Neural progenitor cell (in vitro differentiated cells): ENCODE measurements around the gene ETV6. TPM values are rescaled to one million over a fixed set of nuclear protein-coding genes. Genes with fewer than 3 reads are reported as not detected.
A peak's percentile ranks its signal among the peaks of the same experiment; 100 is the strongest.

ENCODE experiments used
- DNase-seq: peaks from one replicate; pipeline ENCODE4 v3.0.0-alpha.2; 2016; ENCODE audit warnings: low spot score
- H2AFZ ChIP-seq: fragments of 200-600 bp; sonication (generic); replicated peaks from 2 replicates; pipeline ENCODE4 v1.6.1; 2016; ENCODE audit warnings: antibody characterized with exemption
- H3F3A ChIP-seq: fragments of 200-600 bp; sonication (generic); 2 replicates; pipeline ENCODE4 v1.6.1; 2016; ENCODE audit warnings: antibody characterized with exemption, low read depth
- H3K27ac ChIP-seq: fragments of 200-600 bp; sonication (generic); 2 replicates; pipeline ENCODE4 v1.5.1; 2016; ENCODE audit warnings: mild to moderate bottlenecking
- H3K27me3 ChIP-seq: fragments of 200-600 bp; sonication (generic); 2 replicates; pipeline ENCODE4 v1.6.1; 2016; ENCODE audit warnings: mild to moderate bottlenecking, moderate library complexity
- H3K36me3 ChIP-seq: fragments of 200-600 bp; sonication (generic); 2 replicates; pipeline ENCODE4 v1.5.1; 2016
- H3K4me1 ChIP-seq: fragments of 200-600 bp; sonication (generic); 2 replicates; pipeline ENCODE4 v1.6.1; 2016; ENCODE audit warnings: mixed run types
- H3K4me2 ChIP-seq: fragments of 200-600 bp; sonication (generic); 2 replicates; pipeline ENCODE4 v1.6.1; 2016
- H3K4me3 ChIP-seq: fragments of 200-600 bp; sonication (generic); 2 replicates; pipeline ENCODE4 v1.5.1; 2016
- H3K79me2 ChIP-seq: fragments of 200-600 bp; sonication (generic); 2 replicates; pipeline ENCODE4 v1.6.1; 2016; ENCODE audit warnings: low read depth
- H3K9ac ChIP-seq: fragments of 200-600 bp; sonication (generic); 2 replicates; pipeline ENCODE4 v1.6.1; 2016
- H3K9me3 ChIP-seq: fragments of 200-600 bp; sonication (generic); 2 replicates; pipeline ENCODE4 v1.5.1; 2016; ENCODE audit warnings: low read depth
- H4K20me1 ChIP-seq: fragments of 200-600 bp; sonication (generic); 2 replicates; pipeline ENCODE4 v1.6.1; 2016; ENCODE audit warnings: low read depth
- H3K27ac Mint-ChIP-seq: 3 replicates; pipeline ENCODE4 v1.8.0; 2021; ENCODE audit warnings: mixed read lengths
- H3K27me3 Mint-ChIP-seq: 2 replicates; pipeline ENCODE4 v1.8.0; 2022; ENCODE audit warnings: low read depth, mild to moderate bottlenecking, inconsistent platforms, moderate library complexity, mixed read lengths; ENCODE audit not compliant: insufficient read depth
- H3K36me3 Mint-ChIP-seq: 3 replicates; pipeline ENCODE4 v1.8.0; 2021; ENCODE audit warnings: mixed read lengths
- H3K4me1 Mint-ChIP-seq: 3 replicates; pipeline ENCODE4 v1.8.0; 2021; ENCODE audit warnings: mixed read lengths
- H3K4me3 Mint-ChIP-seq: 3 replicates; pipeline ENCODE4 v1.8.0; 2021; ENCODE audit warnings: mild to moderate bottlenecking, moderate library complexity, mixed read lengths
- H3K9me3 Mint-ChIP-seq: 3 replicates; pipeline ENCODE4 v1.8.0; 2020; ENCODE audit warnings: mixed read lengths
- CTCF ChIP-seq: fragments of 200-600 bp; sonication (generic); IDR thresholded peaks from 2 replicates; pipeline ENCODE4 v1.5.1; 2017; ENCODE audit warnings: antibody characterized with exemption, mild to moderate bottlenecking
- EZH2 ChIP-seq: fragments of 200-600 bp; sonication (generic); IDR thresholded peaks from 2 replicates; pipeline ENCODE4 v1.6.1; 2017; ENCODE audit warnings: antibody characterized with exemption, mild to moderate bottlenecking, moderate library complexity
- EZH2phosphoT487 ChIP-seq: fragments of 200-600 bp; sonication (generic); IDR thresholded peaks from 2 replicates; pipeline ENCODE4 v1.6.1; 2017; ENCODE audit warnings: antibody characterized with exemption
- total RNA-seq: library from RNA; depleted of rRNA; stranded (reverse); fragments of >200 nt; gene quantifications from 2 replicates; pipeline ENCODE4 v1.2.3, GENCODE V29; 2015; ENCODE audit warnings: low replicate concordance

The ETV6 gene
- total RNA-seq, 1 donor from 2014 or later, result 6.2 TPM

GRCh38 chr12:11827091-11828061, 177.9 kb downstream of the ETV6 start:
- H3K9me3 Mint-ChIP-seq, result no peaks in the 10 kb centered on the region
- H3K9ac ChIP-seq, result no peak overlapping the region
- no peaks in the 10 kb centered on the region for H3K9me3 ChIP-seq
- peak overlapping the region; percentile 75 for H3K4me2 ChIP-seq
- H3K36me3 ChIP-seq, result no peaks in the 10 kb centered on the region
- no peaks in the 10 kb centered on the region for H3K36me3 Mint-ChIP-seq
- no peaks in the 10 kb centered on the region for H4K20me1 ChIP-seq
- DNase-seq, result peak; percentile 72
- peaks cover 43% of the 10 kb centered on the region for H3F3A ChIP-seq
- peak overlapping the region; percentile 48 for H2AFZ ChIP-seq
- H3K79me2 ChIP-seq, result no peaks in the 10 kb centered on the region
- H3K27ac Mint-ChIP-seq, result no peak overlapping the region
- H3K27ac ChIP-seq, result peak overlapping the region; percentile 92
- TF ChIP-seq CTCF (no peak), EZH2 (no peak), EZH2phosphoT487 (no peak)
- H3K27me3 Mint-ChIP-seq, result no peaks in the 10 kb centered on the region
- no peaks in the 10 kb centered on the region for H3K27me3 ChIP-seq
- peak overlapping the region; percentile 75 for H3K4me3 Mint-ChIP-seq
- peaks cover 78% of the 10 kb centered on the region for H3K4me1 ChIP-seq
- H3K4me1 Mint-ChIP-seq, result peaks cover 28% of the 10 kb centered on the region
- H3K4me3 ChIP-seq, result peak overlapping the region; percentile 24

- no peak overlapping the region for H3K9ac ChIP-seq
- no peaks in the 10 kb centered on the region for H3K79me2 ChIP-seq
- no peak for TF ChIP-seq EZH2
- TF ChIP-seq EZH2phosphoT487, result no peak
- no peak for TF ChIP-seq CTCF
- H3K27ac ChIP-seq, result no peak overlapping the region
- H3K4me3 ChIP-seq, result no peak overlapping the region
- H3K27me3 Mint-ChIP-seq, result no peaks in the 10 kb centered on the region
- H3K4me3 Mint-ChIP-seq, result no peak overlapping the region
- peaks cover 8% of the 10 kb centered on the region for H3K4me1 Mint-ChIP-seq
- peaks cover 55% of the 10 kb centered on the region for H3K4me1 ChIP-seq
- no peaks in the 10 kb centered on the region for H4K20me1 ChIP-seq
- H3K9me3 Mint-ChIP-seq, result no peaks in the 10 kb centered on the region
- no peaks in the 10 kb centered on the region for H3K27me3 ChIP-seq
- no peak overlapping the region for H3K4me2 ChIP-seq
- H3F3A ChIP-seq, result peaks cover 29% of the 10 kb centered on the region
- no peak for DNase-seq
- H3K27ac Mint-ChIP-seq, result no peak overlapping the region
- H3K36me3 ChIP-seq, result no peaks in the 10 kb centered on the region
- H3K36me3 Mint-ChIP-seq, result no peaks in the 10 kb centered on the region
- H3K9me3 ChIP-seq, result no peaks in the 10 kb centered on the region
- no peak overlapping the region for H2AFZ ChIP-seq
Measured at GRCh38 chr12:11829764-11830194, 180.3 kb downstream of the ETV6 start.

GRCh38 chr12:11830307-11830801, 180.9 kb downstream of the ETV6 start:
- H3K4me3 ChIP-seq, result no peak overlapping the region
- H2AFZ ChIP-seq, result no peak overlapping the region
- H3F3A ChIP-seq, result peaks cover 29% of the 10 kb centered on the region
- H3K9me3 Mint-ChIP-seq, result no peaks in the 10 kb centered on the region
- DNase-seq, result no peak
- no peaks in the 10 kb centered on the region for H3K36me3 Mint-ChIP-seq
- H3K4me1 Mint-ChIP-seq, result peaks cover 2% of the 10 kb centered on the region
- no peak for TF ChIP-seq EZH2
- TF ChIP-seq EZH2phosphoT487, result no peak
- TF ChIP-seq CTCF, result no peak
- H3K4me3 Mint-ChIP-seq, result no peak overlapping the region
- no peaks in the 10 kb centered on the region for H3K36me3 ChIP-seq
- no peaks in the 10 kb centered on the region for H3K27me3 Mint-ChIP-seq
- H4K20me1 ChIP-seq, result no peaks in the 10 kb centered on the region
- H3K79me2 ChIP-seq, result no peaks in the 10 kb centered on the region
- H3K27ac Mint-ChIP-seq, result no peak overlapping the region
- no peaks in the 10 kb centered on the region for H3K9me3 ChIP-seq
- no peaks in the 10 kb centered on the region for H3K27me3 ChIP-seq
- peaks cover 49% of the 10 kb centered on the region for H3K4me1 ChIP-seq
- H3K9ac ChIP-seq, result no peak overlapping the region
- no peak overlapping the region for H3K27ac ChIP-seq
- H3K4me2 ChIP-seq, result no peak overlapping the region
